HG03469 (cell line): Measurements from ENCODE around the gene RUNX1.

Source experiments
- ATAC-seq: cut with Tn5 transposase; IDR thresholded peaks from one replicate; pipeline ENCODE4 v1.9.1; 2021; ENCODE audit warnings: mild to moderate bottlenecking, moderate library complexity, moderate number of reproducible peaks; ENCODE audit not compliant: unreplicated experiment

Gene RUNX1

GRCh38 chr21:34886240-34887104 lies 162.6 kb downstream of the RUNX1 start:
- ATAC-seq = no peak

- ATAC-seq = no peak
Observed at GRCh38 chr21:34885626-34886239, 163.4 kb downstream of the RUNX1 start.

GRCh38 chr21:34885125-34885524 lies 164.0 kb downstream of the RUNX1 start:
- ATAC-seq = no peak

- ATAC-seq = no peak
Observed at GRCh38 chr21:34884346-34884929, 164.7 kb downstream of the RUNX1 start.

GRCh38 chr21:34883491-34884271 lies 165.4 kb downstream of the RUNX1 start:
- ATAC-seq = no peak

DNA sequence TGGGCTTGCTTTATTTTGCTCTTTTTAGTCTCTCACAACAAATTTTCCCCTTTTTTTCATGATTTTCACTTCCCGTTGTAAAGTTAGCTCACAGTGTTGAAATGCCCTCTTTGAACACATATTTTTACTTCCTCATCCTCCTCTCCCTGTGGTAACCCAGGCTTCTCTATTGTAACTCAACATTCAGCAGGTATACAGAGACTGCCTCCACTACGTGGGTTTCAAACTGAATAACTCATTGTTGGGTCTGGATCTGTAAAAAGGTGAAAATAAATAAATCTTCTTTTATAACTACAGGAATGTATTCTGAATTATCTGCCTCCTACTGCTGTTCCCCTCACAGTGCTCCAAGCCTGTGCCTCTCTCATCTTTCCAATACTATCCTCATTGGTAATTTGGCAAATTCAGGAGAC lies 166.4 kb downstream of the RUNX1 start:
- ATAC-seq = no peak

DNA sequence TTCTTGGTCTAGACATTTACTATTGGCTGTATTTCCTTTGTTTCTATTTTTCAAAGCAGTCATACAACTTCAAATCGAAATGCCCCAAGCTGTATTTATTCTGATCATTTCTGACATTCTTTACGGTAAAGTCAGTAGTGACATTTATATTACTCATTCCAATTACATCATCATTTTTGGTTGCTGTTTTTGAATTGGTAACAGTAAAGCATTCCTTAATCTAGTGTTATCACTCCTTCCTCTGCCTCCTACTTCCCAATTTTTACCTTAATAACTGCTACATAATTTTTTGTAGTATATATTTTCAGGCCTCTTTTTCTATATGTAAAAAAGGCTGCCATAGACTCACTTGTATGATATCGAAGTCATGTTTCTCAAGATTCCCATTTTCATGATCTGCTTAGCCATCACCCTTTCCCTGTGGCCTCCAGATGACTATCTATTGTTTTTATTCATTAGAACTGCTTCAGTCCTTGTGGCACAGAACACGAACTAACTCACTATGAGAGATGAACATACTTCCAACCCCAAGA lies 167.2 kb downstream of the RUNX1 start:
- no peak for ATAC-seq

GRCh38 chr21:34881421-34881820 lies 167.7 kb downstream of the RUNX1 start:
- ATAC-seq = no peak

GRCh38 chr21:34880401-34880800 lies 168.7 kb downstream of the RUNX1 start:
- no peak for ATAC-seq

DNA sequence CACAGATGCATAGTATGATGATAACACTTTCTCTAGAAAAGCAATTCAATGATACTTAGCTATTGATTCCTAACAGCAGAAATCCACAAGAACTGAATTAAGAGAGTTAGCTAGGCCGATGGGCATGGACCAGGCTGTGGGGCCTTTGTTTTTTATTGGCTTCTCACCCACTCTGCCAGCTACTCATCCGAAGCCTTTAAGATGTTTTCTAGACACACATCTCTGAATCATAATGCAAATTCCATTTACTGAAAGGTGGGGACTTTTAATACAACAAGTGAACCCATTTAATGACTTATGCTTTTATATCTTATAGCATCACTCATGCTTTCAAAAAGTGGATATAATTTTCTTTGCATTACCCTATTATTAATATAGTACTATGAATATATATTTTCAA lies 170.2 kb downstream of the RUNX1 start:
- no peak for ATAC-seq

DNA sequence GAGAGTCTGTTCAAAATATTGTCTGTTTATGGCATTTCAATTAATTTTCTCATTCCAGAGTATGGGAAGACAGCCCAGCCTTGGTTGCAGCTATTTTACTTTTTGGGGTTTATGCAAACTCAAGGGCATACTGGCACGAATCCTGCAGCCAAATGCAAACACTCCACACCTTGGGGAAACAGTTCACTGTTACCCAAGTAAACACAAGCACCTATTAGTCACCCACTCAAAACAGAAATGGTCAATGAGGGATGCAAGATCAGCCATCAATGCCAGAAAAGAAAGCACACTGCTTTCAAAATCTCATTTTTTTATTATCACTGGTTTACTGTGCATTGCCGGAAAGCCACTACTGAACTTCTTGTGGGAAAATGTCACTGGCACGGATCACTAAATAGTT lies 170.6 kb downstream of the RUNX1 start:
- ATAC-seq = no peak

DNA sequence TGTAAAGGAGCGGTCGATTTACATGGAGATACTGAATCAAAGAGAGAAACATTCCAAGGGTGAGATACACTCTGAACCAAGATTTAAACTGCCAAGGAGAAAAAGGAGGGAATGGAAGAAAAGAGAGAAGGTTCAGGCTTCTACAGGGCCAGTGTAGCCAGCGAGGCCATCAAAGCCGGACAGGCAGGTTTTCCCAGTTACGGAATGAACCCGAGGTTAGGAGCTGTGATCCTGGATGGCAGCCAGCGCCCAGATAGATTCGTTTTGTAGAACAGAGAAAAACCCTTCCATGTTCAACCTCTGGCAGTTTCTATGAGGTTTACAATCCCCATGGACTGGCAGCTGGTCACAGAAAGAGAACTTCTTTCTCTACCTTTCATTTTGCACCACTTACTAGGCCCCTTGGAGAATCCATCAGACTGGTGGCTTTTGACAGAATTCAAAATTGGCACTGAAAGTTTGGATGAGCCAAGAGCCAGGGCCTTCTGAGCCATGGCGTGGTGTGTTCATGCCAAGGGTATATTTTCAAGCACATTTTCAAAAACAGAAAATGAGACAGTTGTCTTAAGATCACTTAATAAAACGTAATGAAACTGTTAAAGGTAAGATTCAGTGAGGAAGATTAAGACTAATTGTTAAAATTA lies 171.5 kb downstream of the RUNX1 start:
- ATAC-seq = no peak

DNA sequence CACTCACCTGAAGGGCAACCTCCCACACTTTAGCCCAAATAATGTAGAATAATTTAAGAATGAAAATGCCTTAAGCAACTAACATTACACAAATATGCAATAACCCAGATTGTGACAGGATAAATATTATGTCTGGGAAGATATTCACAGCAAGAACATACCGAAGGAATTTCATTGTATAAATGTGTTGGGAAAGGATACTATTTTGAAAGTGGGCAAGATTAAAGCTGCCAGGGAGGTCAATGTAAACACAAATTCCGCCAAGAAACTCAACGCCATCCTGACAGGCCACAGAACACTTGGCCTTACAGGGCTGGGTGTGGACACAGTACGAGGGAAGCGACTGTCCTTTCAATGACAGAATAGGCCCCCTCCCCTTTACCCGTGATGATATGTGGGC lies 173.3 kb downstream of the RUNX1 start:
- no peak for ATAC-seq

GRCh38 chr21:34874684-34875513 lies 174.2 kb downstream of the RUNX1 start:
- no peak for ATAC-seq

DNA sequence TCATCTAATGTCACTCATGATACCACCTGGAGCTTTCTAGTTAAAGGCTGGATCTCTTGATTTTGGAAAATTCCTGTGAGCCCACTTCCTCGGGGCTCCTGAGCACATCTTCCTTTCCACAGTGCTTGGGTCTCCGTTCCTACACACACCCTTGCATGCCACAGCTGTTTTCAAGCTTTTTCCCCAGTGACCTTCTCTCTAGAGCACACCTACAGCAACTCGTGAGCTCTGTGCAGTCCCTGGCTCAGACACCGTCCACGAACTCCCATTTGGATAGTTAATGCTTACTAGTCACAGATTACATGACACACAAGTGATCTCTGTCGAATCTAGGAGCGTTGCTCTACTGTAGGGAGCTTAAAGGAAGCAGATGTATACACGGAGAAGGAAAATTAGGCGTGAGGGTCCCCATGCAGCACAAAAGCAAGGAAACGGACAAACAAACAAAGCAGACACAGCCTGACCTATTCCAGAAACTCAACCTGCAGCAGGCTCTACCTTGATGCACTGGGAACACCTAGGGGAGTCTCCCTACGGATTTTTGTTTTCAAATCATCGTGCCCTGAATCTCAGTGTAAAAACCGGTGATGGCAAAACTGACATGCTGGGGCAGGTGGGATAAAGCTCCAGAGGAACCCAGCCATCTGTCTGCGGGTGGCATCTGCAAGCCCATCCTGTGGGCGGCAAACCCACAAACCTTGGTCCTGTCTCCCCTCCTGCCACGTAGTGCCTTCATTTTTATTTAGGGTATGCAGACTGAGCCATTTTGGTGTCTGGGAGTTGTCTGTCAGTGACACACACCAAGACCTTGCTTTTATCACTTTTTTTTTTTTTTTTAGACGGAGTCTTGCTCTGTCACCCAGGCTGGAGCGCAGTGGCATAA lies 177.8 kb downstream of the RUNX1 start:
- ATAC-seq = no peak

GRCh38 chr21:34870246-34870645 lies 178.9 kb downstream of the RUNX1 start:
- ATAC-seq = no peak

DNA sequence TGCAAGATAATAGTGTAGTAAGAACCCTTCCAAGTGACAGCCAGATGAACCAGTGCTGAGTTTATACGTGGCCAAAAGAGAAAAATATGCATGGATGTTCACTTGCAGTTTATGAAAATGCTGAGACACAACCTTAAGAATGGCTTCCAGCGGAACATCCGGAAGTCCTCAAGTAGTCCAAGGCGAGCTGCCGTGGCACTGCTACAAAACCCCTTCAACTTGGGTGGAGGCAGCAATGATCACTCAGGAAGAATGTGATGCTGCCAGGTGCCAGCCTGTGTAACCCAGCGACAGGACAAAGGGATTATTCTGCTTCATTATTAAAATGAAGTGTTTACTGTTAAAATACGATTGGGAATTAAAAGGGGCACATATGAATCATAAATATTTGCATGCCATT lies 179.6 kb downstream of the RUNX1 start:
- ATAC-seq = no peak

DNA sequence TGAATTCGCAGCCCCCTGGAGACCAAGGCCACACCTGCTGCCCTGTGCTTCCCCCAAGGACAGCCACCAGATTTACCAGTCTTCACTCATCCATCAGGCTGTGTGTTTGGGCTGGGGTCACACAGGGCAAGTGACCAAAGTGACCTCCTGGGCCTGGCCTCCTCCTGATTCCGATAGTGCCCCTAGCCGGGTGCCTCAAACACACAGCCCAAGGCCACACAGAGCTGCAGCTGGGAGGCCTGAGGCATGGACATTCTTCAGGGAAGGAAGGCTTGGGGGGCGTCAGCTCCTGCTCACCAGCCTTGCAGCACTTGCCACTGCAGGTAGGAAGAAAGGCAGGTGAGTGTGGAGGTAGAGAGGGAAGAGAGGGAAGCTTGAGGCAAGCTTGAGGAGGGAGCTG lies 181.3 kb downstream of the RUNX1 start:
- ATAC-seq = no peak
